Astrocyte (in vitro differentiated cells and primary cell): ENCODE data around the gene WDR1.

Experiments
- CTCF ChIP-seq: IDR thresholded peaks from 2 replicates; pipeline ENCODE4 v1.5.1; 2011; ENCODE audit warnings: low read depth, mild to moderate bottlenecking, inconsistent platforms, low read length, moderate library complexity; ENCODE audit not compliant: insufficient read depth
- EZH2 ChIP-seq: IDR thresholded peaks from 2 replicates; pipeline ENCODE4 v1.6.1; 2012; ENCODE audit warnings: mild to moderate bottlenecking, low read length, inconsistent platforms; ENCODE audit not compliant: insufficient read depth

DNA sequence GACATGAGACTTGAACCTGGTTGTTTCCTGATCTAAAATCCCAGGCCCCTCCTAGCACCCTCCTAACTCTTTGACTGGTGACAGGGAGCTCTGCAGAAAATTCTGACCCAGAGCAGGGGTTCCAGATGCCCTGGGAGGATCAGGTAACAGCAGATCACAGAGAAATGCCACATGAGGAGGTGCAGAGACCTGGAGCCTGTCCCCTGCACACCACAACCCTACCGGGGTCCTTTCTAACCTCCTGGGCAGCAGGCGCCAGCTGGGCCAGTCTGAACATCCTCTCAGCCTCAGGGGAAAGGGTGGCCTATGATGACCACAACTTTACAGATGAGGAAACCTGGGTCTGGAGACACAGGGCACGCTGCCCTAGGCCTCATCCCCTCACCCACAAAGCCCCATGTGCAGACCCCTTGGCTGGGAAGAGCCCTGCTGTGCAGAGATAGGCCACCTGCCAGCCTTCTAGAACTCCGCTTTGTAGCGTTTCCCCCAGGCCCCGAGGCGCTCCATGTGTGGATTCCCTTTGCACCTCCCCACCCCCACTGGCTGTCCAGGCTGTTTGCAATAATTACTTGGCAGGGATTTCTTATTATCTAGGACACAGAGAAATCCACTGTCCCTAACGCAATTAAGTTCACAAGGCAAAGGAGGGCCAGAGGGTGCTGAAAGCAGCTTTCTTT, 36.5 kb downstream of the WDR1 start:
- no peak for TF ChIP-seq CTCF
- TF ChIP-seq EZH2 = no peak
